HepG2 (cell line): Measurements from ENCODE around the gene POLR1C.

Source experiments
- CREM ChIP-seq, 2 experiments: sonication (generic) in 1 of 2; formaldehyde crosslinking in 1 of 2; IDR thresholded peaks; 2 replicates each; pipeline versions ENCODE4 v1.4.0 to v1.6.1; 2016 to 2020; ENCODE audit warnings: antibody characterized with exemption in 1 of 2, mild to moderate bottlenecking in 1 of 2, missing genetic modification reagents in 1 of 2
- EZH2 ChIP-seq: conservative IDR thresholded peaks from 2 replicates; pipeline ENCODE4 v1.6.1; 2012; ENCODE audit warnings: mild to moderate bottlenecking, low read depth, low read length, moderate library complexity
- POLR2AphosphoS5 ChIP-seq: IDR thresholded peaks from 2 replicates; pipeline ENCODE4 v1.6.1; 2012; ENCODE audit warnings: low read depth, low read length
- RORA ChIP-seq: sonication (generic); formaldehyde crosslinking; IDR thresholded peaks from 2 replicates; pipeline ENCODE4 v1.5.0; 2020; ENCODE audit warnings: mild to moderate bottlenecking, missing genetic modification reagents, moderate library complexity
- TAF1 ChIP-seq: sonication (generic); formaldehyde crosslinking; IDR thresholded peaks from 2 replicates; pipeline ENCODE4 v1.4.0; 2020; ENCODE audit warnings: missing genetic modification reagents
- YY1 ChIP-seq: IDR thresholded peaks from 2 replicates; pipeline ENCODE4 v1.6.1; 2011; ENCODE audit warnings: low read length, low read depth, moderate library complexity, mild to moderate bottlenecking; ENCODE audit not compliant: insufficient read depth, insufficient replicate concordance
- ZNF138 ChIP-seq: sonication (generic); formaldehyde crosslinking; IDR thresholded peaks from 2 replicates; pipeline ENCODE4 v1.5.0; 2020; ENCODE audit warnings: mild to moderate bottlenecking, low read depth, missing genetic modification reagents
- TF ChIP-seq, protein P1 (sequence below): sonication (generic); formaldehyde crosslinking; IDR thresholded peaks from 2 replicates; pipeline ENCODE4 v1.5.0; 2020; ENCODE audit warnings: mild to moderate bottlenecking, missing genetic modification reagents, moderate library complexity

GRCh38 chr6:43478008-43478372, 38.9 kb upstream of the POLR1C start:
- TF ChIP-seq, protein P1, sequence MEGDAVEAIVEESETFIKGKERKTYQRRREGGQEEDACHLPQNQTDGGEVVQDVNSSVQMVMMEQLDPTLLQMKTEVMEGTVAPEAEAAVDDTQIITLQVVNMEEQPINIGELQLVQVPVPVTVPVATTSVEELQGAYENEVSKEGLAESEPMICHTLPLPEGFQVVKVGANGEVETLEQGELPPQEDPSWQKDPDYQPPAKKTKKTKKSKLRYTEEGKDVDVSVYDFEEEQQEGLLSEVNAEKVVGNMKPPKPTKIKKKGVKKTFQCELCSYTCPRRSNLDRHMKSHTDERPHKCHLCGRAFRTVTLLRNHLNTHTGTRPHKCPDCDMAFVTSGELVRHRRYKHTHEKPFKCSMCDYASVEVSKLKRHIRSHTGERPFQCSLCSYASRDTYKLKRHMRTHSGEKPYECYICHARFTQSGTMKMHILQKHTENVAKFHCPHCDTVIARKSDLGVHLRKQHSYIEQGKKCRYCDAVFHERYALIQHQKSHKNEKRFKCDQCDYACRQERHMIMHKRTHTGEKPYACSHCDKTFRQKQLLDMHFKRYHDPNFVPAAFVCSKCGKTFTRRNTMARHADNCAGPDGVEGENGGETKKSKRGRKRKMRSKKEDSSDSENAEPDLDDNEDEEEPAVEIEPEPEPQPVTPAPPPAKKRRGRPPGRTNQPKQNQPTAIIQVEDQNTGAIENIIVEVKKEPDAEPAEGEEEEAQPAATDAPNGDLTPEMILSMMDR (CRISPR knock-in tag), result no peak
- TF ChIP-seq CREM (IDR thresholded peaks at IDR 0.05), result no peak
- no peak for TF ChIP-seq CREM (CRISPR knock-in tag; IDR thresholded peaks at IDR 0.05)
- no peak for TF ChIP-seq EZH2
- no peak for TF ChIP-seq TAF1 (CRISPR knock-in tag)
- TF ChIP-seq RORA (CRISPR knock-in tag), result no peak
- no peak for TF ChIP-seq YY1
- TF ChIP-seq ZNF138 (CRISPR knock-in tag), result no peak
- no peak for TF ChIP-seq POLR2AphosphoS5
